Activated T-cell treated with anti-CD3 and anti-CD28 coated beads for 1 hour (primary cell): ENCODE results near the gene WIPI1.
"Not testable (repeated sequence)": the region's sequence is repeated elsewhere in the genome, so short reads cannot be mapped to it uniquely, and the experiment has no call there.

Experiments
- DNase-seq: peaks from one replicate; pipeline ENCODE4 v3.0.0-alpha.2; 2020; ENCODE audit warnings: low read depth

WIPI1 gene

GRCh38 chr17:68413597-68414560 is 43.4 kb downstream of the WIPI1 start:
- peak; percentile 48 for DNase-seq

- not testable (repeated sequence) for DNase-seq
Measured at GRCh38 chr17:68407656-68408055, 49.6 kb downstream of the WIPI1 start.

- DNase-seq: not testable (repeated sequence)
Measured at GRCh38 chr17:68403837-68404236, 53.5 kb downstream of the WIPI1 start.

- no peak for DNase-seq
Measured at GRCh38 chr17:68403122-68403521, 54.2 kb downstream of the WIPI1 start.

- DNase-seq: no peak
Measured at GRCh38 chr17:68401288-68401687, 56.0 kb downstream of the WIPI1 start.

- no peak for DNase-seq
Measured at GRCh38 chr17:68400404-68400735, 56.9 kb downstream of the WIPI1 start.

GRCh38 chr17:68399638-68400403 is 57.5 kb downstream of the WIPI1 start:
- no peak for DNase-seq

GRCh38 chr17:68398691-68399637 is 58.3 kb downstream of the WIPI1 start:
- no peak for DNase-seq

- DNase-seq: no peak
Measured at GRCh38 chr17:68397108-68397536, 60.2 kb downstream of the WIPI1 start.

- no peak for DNase-seq
Measured at GRCh38 chr17:68396226-68397107, 60.8 kb downstream of the WIPI1 start.

- no peak for DNase-seq
Measured at GRCh38 chr17:68394608-68395331, 62.5 kb downstream of the WIPI1 start.

GRCh38 chr17:68391561-68392268 is 65.6 kb downstream of the WIPI1 start:
- no peak for DNase-seq

- DNase-seq: no peak
Measured at GRCh38 chr17:68390888-68391545, 66.3 kb downstream of the WIPI1 start.

GRCh38 chr17:68389041-68389440 is 68.3 kb downstream of the WIPI1 start:
- no peak for DNase-seq

GRCh38 chr17:68387435-68388218 is 69.7 kb downstream of the WIPI1 start:
- DNase-seq: no peak

- no peak for DNase-seq
Measured at GRCh38 chr17:68385490-68386215, 71.6 kb downstream of the WIPI1 start.

GRCh38 chr17:68384941-68385340 is 72.4 kb downstream of the WIPI1 start:
- no peak for DNase-seq

GRCh38 chr17:68384471-68384870 is 72.8 kb downstream of the WIPI1 start:
- DNase-seq: no peak
